GM19238 (cell line): ENCODE measurements around the gene PLPPR1.
"Not testable (repeated sequence)": the region's sequence is repeated elsewhere in the genome, so short reads cannot be mapped to it uniquely, and the experiment has no call there.

ENCODE experiments used
- DNase-seq: peaks from one replicate; pipeline ENCODE4 v3.0.0; 2011; ENCODE audit warnings: low spot score; ENCODE audit not compliant: insufficient read length

Gene PLPPR1

GRCh38 chr9:101121836-101122399 is 93.4 kb downstream of the PLPPR1 start:
- DNase-seq, result no peak

GRCh38 chr9:101126556-101126955 is 98.0 kb downstream of the PLPPR1 start:
- no peak for DNase-seq

- not testable (repeated sequence) for DNase-seq
Measured at GRCh38 chr9:101127369-101127768, 98.8 kb downstream of the PLPPR1 start.

- DNase-seq, result no peak
Measured at GRCh38 chr9:101128623-101129022, 100.1 kb downstream of the PLPPR1 start.

DNA sequence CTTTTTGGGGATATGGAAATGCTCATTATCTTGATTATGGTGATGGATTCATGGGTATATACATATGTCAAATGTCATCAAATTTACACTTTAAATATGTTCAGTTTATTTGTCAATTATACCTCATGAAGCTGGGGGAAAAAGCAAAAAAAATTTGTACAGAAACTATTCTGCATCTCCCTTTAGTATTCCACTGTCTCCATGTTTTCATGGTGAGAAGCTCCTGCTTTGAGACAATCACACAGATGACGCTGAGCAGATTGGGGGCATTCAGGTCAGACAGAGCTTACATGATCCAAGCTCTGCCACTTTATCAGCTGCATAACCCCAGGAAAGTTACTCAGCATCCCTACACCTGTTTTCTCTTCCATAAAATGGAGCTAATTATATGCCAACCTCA is 101.5 kb downstream of the PLPPR1 start:
- DNase-seq, result no peak

DNA sequence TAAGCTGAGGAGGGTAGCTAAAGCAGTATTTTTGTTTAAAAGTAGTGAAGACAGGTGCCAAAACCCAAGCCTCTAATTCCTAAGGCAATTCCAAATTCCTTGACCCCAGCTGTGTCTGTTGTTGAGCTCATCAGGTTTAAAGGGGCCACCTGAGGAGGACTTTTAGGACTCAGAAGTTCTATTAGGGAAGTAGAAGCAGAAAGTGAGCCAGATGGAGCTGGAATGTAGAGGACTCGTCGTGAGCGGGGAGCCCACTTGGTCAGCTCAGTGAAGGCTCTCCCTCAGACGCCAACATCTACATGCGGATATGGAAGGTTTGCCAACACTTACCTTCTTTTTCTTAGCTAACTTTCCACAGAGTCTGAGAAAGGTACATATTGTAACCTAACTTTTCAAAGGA is 102.8 kb downstream of the PLPPR1 start:
- no peak for DNase-seq

GRCh38 chr9:101132801-101133200 is 104.3 kb downstream of the PLPPR1 start:
- no peak for DNase-seq

- DNase-seq, result no peak
Measured at GRCh38 chr9:101138509-101138908, 110.0 kb downstream of the PLPPR1 start.

DNA sequence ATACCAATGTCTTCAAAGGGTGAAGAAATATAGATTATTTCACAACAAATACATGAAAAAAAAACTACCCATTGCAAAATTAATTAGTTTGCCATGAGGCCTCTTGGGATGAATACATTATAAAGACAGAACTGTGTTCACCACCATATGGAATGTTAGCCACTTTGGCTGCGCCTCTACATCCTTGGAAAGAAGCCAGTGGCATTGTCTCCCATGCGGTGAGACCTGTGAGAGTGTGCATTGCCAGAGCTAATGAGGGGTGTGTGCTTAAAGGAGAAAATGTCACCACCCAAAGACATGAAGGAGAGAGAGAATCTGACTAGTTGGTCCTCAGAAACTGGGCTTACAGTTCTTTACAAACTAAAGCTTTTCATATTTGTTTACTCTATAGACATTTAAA is 110.6 kb downstream of the PLPPR1 start:
- DNase-seq, result no peak

DNA sequence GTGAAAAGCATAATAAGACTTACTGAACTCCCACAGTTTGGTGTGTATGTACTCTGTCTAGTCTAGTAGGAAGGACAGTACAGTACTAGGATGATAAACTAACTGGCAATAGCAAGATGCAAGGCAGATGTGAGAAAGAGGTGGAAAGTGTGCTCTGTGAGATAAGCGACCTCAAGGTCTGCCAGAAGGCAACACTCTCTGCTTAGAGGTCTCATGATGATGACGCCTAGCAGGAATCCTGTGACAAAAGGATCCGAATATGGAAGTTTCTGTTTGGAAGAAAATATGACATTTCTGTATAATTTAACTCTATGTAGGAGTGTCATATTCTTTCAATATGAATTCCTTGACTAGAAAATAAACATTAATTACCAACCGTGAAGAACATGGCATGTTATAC is 112.2 kb downstream of the PLPPR1 start:
- no peak for DNase-seq

DNA sequence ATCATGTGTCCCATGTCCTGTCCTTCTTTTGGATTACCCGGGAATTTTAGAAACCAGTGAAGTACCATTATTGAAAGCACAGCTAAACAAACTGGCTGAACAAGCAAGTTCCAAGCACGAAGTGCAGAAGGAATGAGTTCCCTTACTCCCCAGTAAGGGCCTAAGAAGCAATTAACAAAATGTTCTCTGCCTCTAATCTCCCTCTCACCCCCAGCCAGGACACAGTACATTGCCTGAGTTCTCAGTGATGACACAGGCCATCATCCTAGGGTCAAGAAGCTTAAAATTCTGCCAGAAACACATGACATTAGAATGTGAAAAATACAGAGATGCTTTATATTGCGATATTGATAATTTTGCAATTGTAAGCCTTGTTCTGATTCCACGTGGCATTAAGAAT is 118.0 kb downstream of the PLPPR1 start:
- no peak for DNase-seq

GRCh38 chr9:101148344-101148743 is 119.8 kb downstream of the PLPPR1 start:
- no peak for DNase-seq

DNA sequence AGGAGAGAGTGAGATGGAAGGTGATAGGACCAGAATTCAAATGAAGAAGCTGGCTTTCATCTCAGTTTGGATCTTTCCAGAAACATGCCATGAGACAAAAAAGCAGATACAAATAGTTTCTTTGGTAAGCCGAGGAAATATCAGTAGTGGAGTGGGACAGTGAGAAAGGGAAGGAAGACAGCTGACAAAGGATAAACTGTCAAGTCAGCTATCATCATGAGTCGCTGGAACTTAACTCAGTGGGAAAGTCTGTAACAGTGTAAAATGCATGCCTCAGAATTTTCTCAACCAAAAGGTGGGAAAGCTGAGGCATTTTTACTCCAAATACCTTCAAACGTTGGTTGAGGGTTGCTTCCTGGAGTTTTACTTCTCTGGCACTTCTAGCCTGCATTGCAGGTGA is 129.8 kb downstream of the PLPPR1 start:
- no peak for DNase-seq

- DNase-seq, result no peak
Measured at GRCh38 chr9:101162231-101162630, 133.7 kb downstream of the PLPPR1 start.

DNA sequence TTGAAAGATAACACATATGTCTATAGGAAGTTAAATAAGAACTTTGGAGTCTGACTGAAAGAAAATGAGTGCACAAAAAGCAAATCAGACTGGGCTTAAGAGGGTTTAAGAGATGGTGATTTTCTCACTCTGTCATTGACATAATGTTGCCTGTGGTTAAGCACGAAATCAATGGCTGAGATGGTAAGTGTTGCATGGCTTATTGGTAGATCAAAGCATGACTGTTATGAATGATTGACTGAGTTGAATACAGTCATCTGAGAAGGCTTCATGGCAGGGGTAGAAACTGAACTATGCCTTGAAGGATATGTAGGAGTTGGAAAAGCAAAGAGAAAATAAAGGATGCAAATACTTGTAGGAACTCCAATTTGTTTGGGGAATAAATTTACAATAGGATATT is 136.6 kb downstream of the PLPPR1 start:
- no peak for DNase-seq

DNA sequence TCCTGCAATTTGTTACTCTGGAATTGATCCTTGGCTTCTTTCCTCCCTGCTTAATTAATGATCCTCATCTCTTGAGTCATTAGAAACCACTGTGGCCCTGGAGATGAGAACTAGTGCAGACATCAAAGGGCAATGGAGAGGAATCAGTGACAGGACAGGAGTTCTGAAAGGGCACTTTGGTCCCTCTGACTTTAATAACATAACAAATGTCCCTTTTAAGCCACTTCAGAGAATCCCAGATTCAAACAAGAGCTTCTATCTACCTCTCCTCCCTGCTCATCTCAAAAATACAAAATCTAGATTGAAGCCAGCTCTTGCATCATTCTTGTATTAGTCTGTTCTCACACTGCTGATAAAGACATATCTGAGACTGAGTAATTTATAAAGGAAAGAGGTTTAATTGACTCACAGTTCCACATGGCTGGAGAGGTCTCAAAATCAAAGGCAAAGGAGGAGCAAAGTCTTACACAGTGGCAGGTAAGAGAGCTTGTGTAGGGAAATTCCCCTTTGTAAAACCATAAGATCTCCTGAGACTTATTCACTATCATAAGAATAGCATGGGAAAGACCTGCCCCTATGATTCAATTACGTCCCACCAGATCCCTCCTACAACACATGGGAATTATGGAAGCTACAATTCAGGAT is 139.1 kb downstream of the PLPPR1 start:
- no peak for DNase-seq

GRCh38 chr9:101172616-101173015 is 144.1 kb downstream of the PLPPR1 start:
- DNase-seq, result no peak

DNA sequence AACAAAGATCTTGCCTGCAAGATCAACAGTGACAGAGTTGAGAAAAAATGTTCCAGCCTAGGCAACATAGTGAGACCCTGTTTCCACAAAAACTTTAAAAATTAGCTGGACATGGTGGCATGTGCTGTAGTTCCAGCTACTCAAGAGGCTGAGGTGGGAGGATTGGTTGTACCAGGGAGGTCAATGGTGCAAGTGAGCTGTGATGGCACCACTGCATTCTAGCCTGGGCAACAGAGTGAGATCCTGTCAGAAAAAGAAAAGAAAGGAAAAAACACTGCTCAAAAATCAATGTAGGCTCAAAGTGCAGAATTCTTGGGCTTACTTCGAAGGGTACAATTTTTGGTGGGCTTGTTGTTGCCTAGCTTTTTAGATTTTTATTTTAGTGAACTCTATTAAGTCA is 145.4 kb downstream of the PLPPR1 start:
- no peak for DNase-seq

DNA sequence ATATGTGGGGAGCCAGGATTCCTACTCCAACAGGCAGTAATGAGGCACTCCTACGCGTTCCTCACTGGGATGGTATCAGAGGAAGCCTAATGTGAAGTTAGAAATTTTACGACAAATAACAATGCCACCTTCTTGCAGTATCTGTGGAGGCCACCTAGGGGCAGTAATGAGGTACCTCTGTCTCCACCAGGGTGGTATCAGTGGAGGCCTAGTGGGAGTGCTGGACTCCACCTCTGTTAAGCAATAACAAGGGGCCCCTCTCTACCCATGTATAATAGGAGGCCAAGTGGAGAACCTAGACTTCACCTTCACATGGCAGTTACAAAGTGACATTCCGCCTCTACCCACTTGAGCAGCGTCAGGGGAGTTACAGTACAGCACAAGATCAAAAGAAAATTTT is 147.9 kb downstream of the PLPPR1 start:
- DNase-seq, result no peak

GRCh38 chr9:101184813-101185278 is 156.3 kb downstream of the PLPPR1 start:
- no peak for DNase-seq

DNA sequence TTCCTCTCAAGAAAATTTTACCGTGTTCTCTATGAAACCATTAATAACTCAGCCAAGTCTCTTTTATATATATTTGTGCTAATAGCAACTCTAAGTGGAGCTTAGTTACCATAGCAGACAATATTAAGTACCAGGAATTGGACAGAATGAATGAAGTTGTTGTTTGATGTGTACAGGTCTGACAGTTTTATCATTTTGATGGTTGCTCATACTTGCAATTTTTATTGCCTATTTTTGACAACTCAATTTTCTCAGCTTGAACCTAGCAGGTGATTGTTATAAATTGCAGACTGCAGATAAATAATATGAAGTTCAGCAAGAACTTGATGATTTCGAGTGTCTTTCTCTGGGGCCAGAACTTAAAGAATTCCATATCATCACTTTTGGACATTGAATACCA is 163.2 kb downstream of the PLPPR1 start:
- no peak for DNase-seq

DNA sequence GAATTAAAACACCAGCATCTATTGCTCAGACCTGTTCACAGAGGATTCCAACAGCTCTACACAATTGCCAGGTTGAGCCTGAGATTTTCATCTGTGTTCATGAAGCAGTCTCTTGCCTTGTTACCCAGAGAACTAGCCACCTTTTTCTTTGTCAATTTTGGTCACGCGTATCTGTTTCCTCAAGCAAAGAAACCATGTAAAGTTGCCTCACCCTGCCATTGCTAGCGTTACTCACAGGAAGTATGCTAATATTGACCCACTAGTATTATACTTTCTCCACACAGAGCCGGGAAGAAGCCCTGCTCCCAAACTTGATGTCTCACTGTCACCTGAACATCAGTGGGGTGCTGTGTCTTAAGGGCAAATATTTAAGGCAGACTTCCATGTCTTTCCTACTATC is 168.5 kb downstream of the PLPPR1 start:
- DNase-seq, result no peak

DNA sequence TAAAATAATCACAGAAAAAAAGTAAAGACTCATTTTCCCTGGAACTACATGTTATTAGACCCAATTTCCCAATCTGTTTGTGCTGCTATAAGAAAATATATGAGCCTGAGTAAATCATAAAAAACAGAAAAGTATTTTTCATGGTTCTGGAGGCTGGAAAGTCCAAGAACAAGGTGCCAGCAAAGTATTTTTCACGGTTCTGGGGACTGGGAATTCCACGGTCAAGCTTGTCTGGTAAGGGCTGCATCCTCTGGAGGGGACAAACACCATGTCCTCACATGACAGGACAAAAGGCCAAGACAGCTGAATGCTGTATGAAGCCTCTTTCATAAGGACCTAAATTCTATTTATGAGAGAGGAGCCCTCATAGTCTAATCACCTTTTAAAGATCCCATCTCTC is 172.3 kb downstream of the PLPPR1 start:
- no peak for DNase-seq

GRCh38 chr9:101201630-101202029 is 173.1 kb downstream of the PLPPR1 start:
- DNase-seq, result no peak
